ENCODE results near the gene ACOT13.
A peak's percentile ranks its signal among the peaks of the same experiment; 100 is the strongest.
"Not testable (repeated sequence)": the region's sequence is repeated elsewhere in the genome, so short reads cannot be mapped to it uniquely, and the experiment has no call there.

Gene ACOT13

DNA sequence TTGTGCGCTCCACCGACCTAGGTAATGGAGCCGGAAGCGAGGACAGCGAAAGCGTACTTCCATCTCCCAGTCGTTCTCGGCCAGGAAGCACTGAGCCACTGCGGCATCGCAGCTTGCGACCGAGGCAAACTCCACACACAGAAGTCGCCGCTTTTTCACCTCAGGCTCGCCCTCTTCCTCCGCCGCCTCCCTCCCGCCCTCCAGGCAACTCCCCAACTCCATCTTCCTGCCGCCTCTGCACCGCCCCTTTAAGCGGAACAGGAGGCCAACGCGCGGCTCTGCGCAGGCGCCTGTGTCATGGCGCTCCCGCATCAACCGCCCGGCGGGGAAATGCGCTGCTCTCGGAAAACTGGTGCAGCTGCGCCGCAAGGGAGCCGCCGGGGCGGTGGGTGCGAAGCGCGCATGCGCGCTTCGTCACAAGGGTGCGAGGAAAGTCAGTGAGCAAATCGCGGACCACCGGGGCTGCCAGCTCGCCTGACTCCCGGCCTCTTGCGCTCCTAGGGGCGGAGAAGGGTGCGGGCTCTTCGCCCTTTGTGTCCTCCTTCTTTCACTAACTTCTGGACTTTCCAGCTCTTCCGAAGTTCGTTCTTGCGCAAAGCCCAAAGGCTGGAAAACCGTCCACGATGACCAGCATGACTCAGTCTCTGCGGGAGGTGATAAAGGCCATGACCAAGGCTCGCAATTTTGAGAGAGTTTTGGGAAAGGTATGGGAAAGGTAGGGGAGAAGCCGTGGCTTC lies at the start of gene ACOT13, which contains the start of gene TDP2:
Gene ACOT13, plus strand, starts transcription at position 437 of the 737 bp plus-strand sequence. Its CDS starts 187 bp downstream, at position 624.
Gene TDP2, minus strand, starts transcription at position 259 of the 737 bp plus-strand sequence. Its CDS starts 37 bp downstream, at position 222.
- peak; percentile 98 for DNase-seq

DNA sequence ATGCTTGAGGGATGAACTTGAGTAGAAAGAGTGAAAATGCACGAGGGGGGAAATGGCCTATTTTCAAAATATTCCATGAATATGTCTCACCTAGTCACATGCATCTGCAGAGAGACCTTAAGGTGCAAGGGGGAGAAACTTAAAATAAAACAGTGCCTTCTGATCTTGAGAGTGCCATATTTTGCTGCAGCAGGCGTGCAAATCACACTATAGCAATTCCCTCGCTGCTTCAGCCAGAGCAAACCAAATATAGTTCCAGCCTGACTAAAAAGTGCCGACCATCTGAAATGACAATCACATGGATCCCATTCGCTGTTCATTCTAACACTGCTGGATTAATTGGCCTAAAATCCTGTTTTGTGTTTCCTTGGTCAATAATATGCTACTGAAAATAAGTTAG lies 47.2 kb upstream of the ACOT13 start:
- DNase-seq = no peak

DNA sequence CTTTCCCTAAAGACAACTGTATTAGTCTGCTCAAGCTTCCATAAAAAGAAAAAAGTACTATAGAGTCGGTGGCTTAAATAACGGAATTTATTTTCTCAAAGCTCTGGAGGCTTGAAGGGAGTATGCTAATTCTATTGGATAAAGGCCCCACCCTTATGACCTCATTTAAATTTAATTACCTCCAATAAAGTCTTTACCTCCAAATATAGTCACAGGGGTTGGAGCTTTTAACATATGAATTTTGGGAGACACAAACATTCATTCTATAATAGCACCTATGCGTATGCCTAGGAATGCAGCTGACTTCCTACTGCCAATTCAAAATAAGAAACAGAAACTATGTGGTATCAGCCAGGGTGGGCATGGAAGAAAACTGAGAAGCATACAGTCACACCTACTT lies 46.2 kb upstream of the ACOT13 start:
- DNase-seq = no peak

DNA sequence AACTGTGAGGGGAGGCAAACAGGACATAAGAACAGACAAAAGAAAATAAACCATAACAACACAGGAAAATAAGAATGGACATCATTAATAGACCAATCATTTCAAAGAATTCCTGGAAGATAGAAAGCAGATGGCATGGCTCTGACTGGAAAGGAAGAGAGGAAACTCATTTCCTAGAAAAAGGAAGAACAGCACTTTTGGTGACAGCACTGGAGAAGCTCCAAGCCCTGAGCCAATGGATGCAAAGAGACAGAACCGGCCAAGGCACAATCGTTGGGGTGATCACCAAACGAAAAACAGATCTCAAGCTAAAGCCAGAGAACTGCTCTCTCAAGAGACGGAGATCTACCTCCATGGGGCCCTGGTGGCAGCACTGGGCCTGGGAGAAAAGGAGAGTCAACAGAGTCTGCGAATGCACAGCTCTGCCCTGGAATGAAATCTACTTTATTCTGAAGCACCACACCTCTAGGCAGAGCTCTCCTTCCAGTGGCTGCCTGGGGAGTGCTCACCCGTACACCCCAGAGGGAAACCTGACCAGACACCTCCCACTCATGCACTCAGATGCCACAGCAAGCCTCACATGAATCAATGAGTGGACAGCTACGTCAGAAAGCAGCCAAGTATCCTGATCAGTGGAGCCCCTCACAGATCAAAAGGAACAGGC lies 45.1 kb upstream of the ACOT13 start:
- DNase-seq = no peak

DNA sequence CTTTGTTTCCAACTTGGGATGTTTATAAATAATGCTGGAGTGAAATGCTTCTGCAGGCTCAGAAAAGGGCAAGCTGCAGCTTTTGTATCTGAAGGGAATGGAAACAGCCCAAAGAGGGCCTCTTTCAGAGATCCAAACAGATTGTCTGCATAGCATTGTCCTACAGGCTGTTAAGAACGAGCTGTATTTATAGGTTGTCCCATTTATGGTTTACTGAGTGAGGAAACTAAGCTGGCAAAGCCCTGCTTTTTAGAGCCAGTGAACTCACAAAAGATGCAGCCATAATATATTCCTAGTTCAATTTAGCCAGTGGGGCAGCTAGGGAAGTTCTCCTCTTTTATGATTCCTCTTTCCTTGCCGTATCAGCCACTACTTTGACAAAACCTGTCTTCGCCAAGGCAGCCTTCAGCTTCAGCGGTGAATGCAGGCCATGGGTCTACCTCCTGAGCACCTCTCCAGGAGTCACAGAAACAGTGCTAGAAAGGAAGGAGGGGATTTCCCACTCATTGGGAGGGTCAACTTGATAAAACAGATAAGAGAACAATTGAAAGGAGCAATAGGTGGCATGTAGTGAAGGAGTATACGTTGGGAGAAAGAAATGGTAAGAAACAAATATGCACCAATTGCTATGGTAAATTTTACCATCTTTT lies 35.9 kb upstream of the ACOT13 start:
- no peak for DNase-seq

DNA sequence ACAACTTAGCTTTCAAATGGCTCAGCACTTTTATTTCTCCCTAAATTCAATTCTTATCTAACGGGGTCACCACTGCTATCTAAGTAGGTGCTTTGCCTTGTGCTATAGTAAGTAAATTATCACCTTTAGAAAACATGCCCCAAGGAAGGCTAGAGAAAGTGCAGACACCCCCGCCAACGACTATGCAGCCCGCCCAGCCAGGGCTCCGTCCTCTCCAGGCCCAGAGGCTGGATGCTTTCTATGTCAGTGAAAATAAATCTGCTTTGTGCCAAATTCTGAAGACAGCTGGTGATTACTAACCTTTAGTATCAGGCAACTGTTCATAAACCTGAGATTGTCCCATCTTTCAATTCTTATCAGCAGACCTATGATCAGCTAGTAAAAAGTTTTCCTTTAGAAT lies 35.2 kb upstream of the ACOT13 start:
- no peak for DNase-seq

DNA sequence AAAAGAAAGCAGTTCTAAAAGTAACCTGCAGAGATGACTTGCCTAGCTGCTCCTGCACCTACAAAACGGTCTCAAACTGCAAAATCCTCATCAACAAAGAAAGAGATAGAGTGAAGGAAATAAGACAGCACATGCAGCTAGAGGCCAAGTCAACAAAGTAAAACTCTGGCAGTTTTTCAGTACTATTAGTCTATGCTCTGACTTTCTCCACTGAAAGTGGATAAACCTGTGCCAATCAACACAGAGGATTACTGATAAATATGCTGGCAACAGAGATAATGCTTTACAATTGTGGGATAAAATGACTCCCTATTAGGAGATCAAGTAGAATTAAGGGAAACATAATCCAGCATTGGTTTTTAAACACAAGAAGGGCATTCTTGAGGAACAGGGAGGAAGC lies 34.3 kb upstream of the ACOT13 start:
- no peak for DNase-seq

DNA sequence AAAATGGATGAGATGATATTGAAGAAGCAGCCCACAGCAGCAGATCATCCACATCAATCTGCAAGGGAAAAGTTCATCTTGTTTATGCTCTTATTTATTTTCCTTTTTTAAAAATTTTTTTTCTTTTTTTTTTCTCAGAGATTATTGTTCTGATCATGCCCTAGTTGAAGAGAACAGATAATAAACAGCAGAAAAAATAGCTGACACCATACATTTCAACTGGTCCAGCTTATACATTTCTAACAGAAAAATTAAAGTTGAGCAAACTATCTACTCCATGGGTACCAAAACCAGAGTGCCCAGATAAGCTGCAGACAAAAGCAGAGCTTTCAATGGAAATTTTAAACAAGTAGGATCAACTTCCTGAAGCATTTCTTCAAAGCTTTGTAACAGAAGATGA lies 30.2 kb upstream of the ACOT13 start:
- no peak for DNase-seq

DNA sequence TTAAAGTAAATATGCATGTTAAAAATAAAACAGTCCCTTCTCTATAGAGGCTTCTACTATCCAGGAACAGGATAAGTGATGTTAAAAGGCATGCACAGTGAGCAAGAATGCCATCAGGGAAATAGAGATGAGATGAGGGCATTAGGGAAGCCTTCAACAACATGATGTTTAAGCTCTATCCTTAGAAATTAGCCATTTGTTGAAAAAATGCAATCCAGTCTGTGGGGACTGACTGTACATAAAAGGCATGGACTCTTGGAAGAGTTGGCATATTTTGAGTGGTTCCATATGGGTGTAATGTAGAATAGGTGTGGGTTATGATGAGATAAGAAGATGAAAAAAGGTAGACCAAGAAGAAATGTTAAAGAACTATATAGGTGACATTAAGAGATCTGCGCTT lies 26.7 kb upstream of the ACOT13 start:
- DNase-seq = no peak

DNA sequence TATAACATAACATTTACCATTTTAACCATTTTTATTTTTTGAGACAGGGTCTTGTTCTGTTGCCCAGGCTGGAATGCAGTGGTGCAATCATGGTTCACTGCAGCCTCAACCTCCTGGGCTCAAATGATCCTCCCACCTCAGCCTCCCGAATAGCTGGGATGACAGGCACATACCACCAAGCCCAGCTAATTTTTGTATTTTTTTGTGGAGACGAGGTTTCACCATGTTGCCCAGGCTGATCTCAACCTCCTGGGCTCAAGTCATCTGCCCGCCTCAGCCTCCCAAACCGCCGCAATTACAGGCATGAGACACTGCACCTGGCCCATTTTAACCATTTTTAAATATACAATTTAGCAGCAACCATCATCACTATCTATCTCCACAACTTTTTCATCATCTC lies 26.2 kb upstream of the ACOT13 start:
- not testable (repeated sequence) for DNase-seq

DNA sequence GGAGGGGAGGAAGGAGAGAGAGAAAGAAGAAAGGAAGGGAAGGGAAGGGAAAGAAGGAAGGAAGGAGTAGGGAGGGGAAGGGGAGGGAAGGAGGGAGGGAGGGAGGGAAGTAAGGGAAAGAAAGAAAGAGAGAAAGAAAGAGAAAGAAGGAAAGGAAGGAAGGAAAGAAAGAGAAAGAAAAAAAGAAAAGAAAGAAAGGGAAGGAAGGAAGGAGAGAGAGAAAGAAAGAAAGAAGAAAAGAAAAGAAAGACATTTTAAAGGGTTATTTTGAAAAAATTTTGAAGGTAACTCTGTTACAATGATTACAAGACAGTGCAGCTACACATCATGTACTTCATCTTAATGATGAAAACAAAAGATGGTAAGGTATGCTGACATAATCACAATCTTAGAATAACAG lies 24.8 kb upstream of the ACOT13 start:
- no peak for DNase-seq

DNA sequence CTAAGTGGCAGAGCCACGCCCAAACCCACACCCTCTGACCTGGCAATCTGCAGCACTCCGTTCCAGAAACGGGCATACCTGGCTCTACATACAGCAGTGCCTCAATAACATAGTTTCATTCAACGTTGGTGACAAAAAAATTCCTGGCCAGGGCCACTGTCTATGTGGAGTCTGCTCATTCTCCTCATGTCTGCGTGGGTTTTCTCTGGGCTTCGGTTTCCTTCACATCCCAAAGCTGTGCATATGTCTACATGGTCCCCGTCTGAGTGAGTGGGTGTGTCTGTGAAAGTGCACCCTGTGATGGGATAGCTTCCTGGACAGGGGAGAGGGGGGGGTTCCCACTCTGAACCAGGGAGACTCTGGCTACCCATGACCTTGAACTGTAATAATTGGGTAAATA lies 23.0 kb upstream of the ACOT13 start:
- no peak for DNase-seq

DNA sequence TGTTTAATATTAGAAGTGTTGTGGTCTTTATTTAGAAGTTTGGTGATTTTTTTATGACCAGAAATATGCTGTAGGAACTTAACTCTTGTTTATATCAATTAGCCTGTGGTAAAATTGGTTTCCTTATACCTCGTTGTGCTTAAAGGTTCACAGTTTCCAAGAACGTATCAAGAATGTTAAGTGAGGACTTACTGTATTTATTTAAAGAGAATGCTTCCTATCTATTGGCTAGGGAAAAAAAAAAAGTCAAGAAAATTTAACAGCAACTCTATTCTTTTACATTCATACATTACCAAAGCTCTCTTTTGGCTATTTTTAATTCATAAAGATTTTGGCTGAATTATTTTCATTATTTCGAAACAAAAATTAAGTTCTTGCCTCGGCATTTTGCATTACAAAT lies 22.5 kb upstream of the ACOT13 start:
- no peak for DNase-seq

DNA sequence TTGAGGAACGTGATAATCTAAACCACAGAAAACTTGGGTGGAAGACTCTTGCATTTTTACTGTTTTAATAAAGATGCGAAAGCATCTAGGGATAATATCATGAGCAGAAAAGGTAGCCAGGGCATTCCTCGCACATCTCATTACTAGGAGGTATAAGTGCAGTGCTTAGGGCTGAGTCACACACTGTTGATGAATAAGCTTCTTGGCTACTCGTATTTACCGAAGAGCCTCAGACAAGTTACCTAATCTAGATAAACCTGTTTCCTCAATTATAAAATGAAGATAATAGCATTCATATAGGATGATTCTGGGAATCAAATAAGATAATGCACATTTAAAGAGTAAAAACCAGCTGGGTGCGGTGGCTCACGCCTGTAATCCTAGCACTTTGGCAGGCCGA lies 20.1 kb upstream of the ACOT13 start:
- DNase-seq = no peak

DNA sequence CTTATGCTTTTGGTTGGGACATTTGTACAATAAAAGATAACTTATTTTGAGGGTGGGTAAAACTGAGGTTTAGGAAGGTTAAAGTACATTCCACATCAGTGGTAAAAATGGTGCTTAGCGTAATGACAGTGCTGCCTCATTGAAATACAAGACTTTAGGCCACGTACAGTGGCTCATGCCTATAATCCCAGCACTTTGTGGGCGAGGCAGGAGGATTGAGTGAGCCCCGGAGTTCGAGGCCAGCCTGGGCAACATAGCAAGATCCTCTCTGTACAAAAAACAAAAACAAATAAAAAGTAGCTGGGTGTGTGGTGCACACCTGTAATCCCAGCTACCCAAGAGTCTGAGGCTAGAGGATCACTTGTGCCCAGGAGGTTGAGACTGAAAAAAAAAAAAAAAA lies 18.6 kb upstream of the ACOT13 start:
- no peak for DNase-seq

DNA sequence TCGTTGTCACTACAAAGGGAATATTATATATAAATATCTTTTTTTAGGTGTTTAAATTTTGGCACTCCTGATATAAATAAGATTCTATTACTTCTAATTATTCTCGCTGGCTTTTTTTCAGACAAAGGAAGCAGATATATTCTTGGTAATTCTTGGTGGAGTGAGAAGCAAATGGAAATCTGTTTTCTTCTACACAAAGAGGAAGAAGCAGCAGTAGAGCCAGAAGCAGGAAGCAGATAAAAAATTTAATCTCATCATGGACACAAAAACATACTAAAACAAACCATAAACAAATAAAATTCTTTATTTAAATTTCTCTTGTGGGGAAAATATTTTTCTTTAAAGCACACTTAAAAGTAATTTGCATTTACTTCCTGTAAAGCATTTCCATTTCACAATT lies 17.2 kb upstream of the ACOT13 start:
- DNase-seq = no peak

DNA sequence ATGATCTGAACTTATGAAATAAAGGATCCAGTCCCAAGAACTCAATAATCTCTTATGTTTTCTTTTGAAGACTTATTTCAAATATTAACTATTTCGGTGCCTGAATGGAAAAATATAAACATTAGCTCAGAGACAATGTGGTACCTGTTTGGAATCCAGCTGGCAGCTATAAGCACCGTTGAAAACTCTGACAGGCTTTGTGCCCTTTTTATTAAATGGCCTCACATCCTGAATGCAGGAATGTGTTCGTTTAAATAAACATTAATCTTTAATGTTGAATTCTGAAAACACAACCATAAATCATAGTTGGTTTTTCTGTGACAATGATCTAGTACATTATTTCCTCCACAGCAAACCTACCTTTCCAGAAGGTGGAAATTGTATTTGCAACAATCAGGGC lies 16.5 kb upstream of the ACOT13 start:
- DNase-seq = no peak

DNA sequence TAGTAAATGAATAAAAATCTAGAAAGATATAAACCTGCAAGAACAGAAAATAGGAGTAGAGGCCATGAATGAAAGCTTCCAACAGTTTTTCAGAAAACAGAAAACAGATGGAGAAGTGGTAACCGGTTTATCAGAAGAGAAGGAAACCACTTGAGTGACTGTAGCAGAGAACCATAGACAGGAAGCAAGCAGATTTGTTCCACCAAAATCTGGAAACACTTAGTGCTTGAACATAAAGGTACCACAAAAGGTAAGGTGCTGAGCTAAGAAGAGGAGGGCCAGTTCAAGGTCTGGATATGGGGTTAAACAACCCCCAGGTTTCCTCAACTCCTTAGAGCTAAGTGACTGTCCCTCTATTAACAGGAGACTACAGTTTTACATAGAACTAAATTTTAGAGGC lies 11.7 kb upstream of the ACOT13 start:
- no peak for DNase-seq

DNA sequence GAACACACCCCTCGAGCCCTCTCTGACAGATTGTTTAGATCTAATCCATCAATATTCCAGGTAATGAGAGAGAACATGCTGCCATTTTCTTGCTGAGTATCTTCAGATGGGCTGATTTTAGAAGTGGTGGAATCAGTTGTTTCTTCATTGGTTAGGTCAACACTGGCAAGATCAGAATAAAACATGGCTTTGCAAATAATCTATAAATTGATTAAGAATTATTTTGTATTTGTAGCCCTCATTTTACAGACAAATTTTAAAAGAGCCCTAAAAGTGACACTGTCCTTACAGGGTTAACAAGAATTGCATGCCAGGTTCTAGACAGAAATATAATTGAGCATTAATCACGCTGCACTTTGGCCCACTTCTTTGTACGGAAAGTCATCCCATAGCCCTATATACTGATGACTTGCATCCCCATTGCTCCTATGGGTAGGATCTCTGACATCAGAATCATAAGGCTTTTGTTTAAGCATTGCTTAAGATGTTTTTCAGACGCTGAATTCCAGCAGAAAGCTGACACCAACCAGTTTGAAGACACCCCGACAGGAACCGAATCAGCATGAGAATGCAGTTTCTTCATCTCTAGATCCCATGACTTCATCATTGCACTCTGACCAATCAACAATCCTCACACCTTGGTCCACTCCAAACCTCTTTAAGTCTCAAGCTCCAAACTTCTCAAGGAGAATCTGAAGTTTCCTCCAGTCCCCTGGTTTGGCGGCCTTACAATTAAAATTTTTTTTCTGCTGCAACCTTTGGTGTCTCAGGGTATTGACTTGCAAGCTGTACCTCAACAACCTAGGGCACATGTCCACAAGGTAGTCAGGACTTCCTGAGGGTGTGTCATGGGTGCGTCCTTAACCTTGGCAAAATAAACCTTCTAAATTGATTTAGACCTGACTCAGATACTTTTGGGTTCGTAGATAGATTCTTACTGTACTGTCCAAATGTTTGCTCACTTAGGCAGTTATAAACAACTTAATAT lies 8.0 kb upstream of the ACOT13 start:
- no peak for DNase-seq

DNA sequence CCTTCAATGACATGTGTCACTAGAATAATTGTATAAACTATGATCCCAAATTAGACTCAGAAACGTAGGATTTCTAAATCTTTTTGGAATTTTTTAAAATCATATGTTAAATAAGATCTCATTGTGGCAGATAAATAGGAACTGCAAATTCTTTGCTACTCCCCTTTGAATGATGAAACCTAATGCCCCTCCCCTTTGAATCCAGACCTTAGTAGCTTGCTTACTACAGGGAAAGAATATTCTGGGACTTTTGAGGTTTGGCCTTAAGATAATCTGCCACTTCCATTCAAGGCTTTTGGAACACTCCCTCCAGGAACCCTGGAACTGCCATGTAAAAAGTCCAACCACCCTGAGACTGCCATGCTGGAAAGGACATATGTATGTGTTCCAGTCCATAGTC lies 7.3 kb upstream of the ACOT13 start:
- no peak for DNase-seq

DNA sequence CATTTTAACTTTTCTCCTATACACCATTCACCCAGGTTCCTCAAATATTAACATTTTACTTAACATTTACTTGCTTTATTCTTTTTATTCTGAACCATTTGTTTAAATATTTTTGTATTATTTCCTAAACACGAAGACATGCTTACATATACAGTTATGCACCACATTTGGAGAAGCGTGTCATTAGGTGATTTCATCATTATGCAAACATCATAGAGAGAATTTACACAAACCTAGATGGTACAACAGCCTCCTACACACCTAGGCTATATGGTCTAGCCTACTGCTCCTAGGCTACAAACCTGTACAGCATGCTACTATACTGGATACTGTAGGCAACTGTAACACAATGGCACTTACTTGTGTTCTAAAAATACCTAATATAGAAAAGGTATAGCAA lies 6.8 kb upstream of the ACOT13 start:
- no peak for DNase-seq

DNA sequence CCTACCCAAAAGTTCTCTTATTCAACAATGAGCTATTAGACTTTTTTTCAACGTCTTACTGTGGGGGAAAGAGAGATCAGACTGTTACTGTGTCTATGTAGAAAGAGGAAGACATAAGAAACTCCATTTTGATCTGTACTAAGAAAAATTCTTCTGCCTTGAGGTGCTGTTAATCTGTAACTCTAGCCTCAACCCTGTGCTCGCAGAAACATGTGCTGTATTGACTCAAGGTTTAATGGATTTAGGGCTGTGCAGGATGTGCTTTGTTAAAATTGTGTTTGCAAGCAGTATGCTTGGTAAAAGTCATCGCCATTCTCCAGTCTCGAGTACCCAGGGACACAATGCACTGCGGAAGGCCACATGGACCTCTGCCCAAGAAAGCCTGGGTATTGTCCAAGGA lies 5.1 kb upstream of the ACOT13 start:
- not testable (repeated sequence) for DNase-seq

DNA sequence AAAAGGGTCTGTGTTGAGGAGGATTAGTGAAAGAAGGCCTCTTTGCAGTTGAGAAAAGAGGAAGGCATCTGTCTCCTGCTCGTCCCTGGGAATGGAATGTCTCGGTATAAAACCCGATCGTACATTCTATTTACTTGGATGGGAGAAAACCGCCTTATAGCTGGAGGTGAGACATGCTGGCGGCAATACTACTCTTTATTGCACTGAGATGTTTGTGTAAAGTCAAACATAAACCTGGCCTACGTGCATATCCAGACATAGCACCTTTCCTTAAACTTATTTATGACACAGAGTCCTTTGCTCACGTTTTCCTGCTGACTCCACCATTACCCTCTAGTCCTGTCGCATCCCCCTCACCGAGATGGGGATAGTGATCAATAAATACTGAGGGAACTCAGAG lies 4.6 kb upstream of the ACOT13 start:
- DNase-seq = no peak

Measured in NCI-H1105 treated with DMSO at 0.1 percent for 48 hours (cell line).